Heart right ventricle (tissue), 16 donors: Measurements from ENCODE around the gene KDM8. TPM values are rescaled to one million over a fixed set of nuclear protein-coding genes. Genes with fewer than 3 reads are reported as not detected.

ENCODE experiments used
- ATAC-seq, 8 donors: fragments of 200-7000 bp; cut with Tn5 transposase; one replicate each; pipeline ENCODE4 v1.9.1; 2020; ENCODE audit warnings: mild to moderate bottlenecking in 8 of 8, moderate library complexity in 8 of 8, moderate number of reproducible peaks in 1 of 8
- DNase-seq, 2 donors: peaks; one replicate each; pipeline ENCODE4 v3.0.0-alpha.2; 2020
- H3K27ac ChIP-seq, 10 donors: fragments of 200-600 bp; sonication (generic) in 2 of 10; one replicate each; pipeline versions ENCODE4 v1.5.0 to v1.8.0; 2020 to 2022; ENCODE audit warnings: mild to moderate bottlenecking in 3 of 10
- H3K27me3 ChIP-seq, 7 donors: fragments of 200-600 bp; one replicate each; pipeline ENCODE4 v1.8.0; 2021 to 2022; ENCODE audit warnings: mild to moderate bottlenecking in 2 of 7
- H3K36me3 ChIP-seq, 9 donors: fragments of 200-600 bp; sonication (generic) in 1 of 9; one replicate each; pipeline versions ENCODE4 v1.5.0 to v1.8.0; 2020 to 2022; ENCODE audit warnings: mild to moderate bottlenecking in 2 of 9
- H3K4me1 ChIP-seq, 9 donors: fragments of 200-600 bp; sonication (generic) in 1 of 9; one replicate each; pipeline versions ENCODE4 v1.5.0 to v1.8.0; 2020 to 2022; ENCODE audit warnings: mild to moderate bottlenecking in 4 of 9
- H3K4me3 ChIP-seq, 10 donors: fragments of 200-600 bp; sonication (generic) in 2 of 10; one replicate each; pipeline versions ENCODE4 v1.5.0 to v1.8.0; 2020 to 2022; ENCODE audit warnings: mild to moderate bottlenecking in 7 of 10, moderate library complexity in 2 of 10
- H3K9me3 ChIP-seq, 11 donors: fragments of 200-600 bp in 10 of 11; sonication (generic) in 2 of 11; one replicate each; pipeline versions ENCODE4 v1.5.0 to v1.8.0; 2013 to 2022; ENCODE audit warnings: mild to moderate bottlenecking in 2 of 11, control low read depth in 1 of 11, moderate library complexity in 1 of 11
- CTCF ChIP-seq, 9 donors: fragments of 200-600 bp; sonication (generic) in 2 of 9; IDR thresholded peaks; one replicate each; pipeline versions ENCODE4 v1.5.0 to v1.8.0; 2021 to 2022; ENCODE audit warnings: antibody characterized with exemption in 9 of 9, mild to moderate bottlenecking in 5 of 9, moderate library complexity in 1 of 9
- WGBS, 2 donors: extraction: QIAGEN DNeasy Blood & Tissue Kit; methylation state at CpG; one replicate each; pipeline ENCODE4 v1.1.7; 2013; ENCODE audit warnings: inconsistent platforms in 1 of 2; 5-methylcytosine and 5-hydroxymethylcytosine counted together
- intact Hi-C, 10 donors: fragments of 100-400 bp; cut with DNase I; formaldehyde crosslinking; loops; one replicate each; pipeline versions ENCODE4 v1.11.1 to v1.14.2; 2022
- polyA plus RNA-seq, 2 donors: library from polyadenylated mRNA; stranded (reverse); fragments of 200-250 nt; gene quantifications; one replicate each; pipeline ENCODE4 v1.2.3, GENCODE V29; 2013
- total RNA-seq, 10 donors: library from RNA; stranded (reverse); fragmentation: NEBNext Ultra II Directional in 3 of 10; extraction: Animal tissue kit (Norgen Biotek cat#: 25700) in 3 of 10; gene quantifications; one replicate each; pipeline versions ENCODE4 v1.2.1 to v1.2.4, GENCODE V29; 2021 to 2023
- donor health status: Arrhythmogenic right ventricular cardiomyopathy.
- donor health status: ischemic (EF 13 %, LVEDD 7.1; RV severe dilation, severe dysfunction).
- donor health status: healthy with polysubstance abuse.
- donor health status: DM: no; HTN: yes; CAD: no.
- donor health status: DM: no; HTN: no; CAD: no.
- donor health status: ischemic (EF 25% LVEDD 6.9; RV normal size, moderate dysfunction).
- donor health status: ischemic (EF 25% LVEDD 5.7; RV mildly dilated, moderate dysfunction).
- donor health status: healthy.
- donor health status: DM: yes; HTN: yes; CAD: no.
- donor health status: Ischemic cardiomyopathy.
- donor health status: ischemic (EF 35%, LVEDD 5.7; RV mildly dilated, moderate dysfunction).
- donor health status: nonischemic (EF 11% LVEDD 7.7; RV severe dilation, severe dysfunction).
- donor health status: DM: yes; HTN: yes; CAD: no.
- donor health status: PGD.
- donor health status: ischemic (EF 29% LVEDD 5.4; RV normal size, mild dysfunction).
- donor health status: nonischemic (EF 23%, LVEDD 6.1; RV moderate dilation, normal function).

KDM8 gene
- total and polyA plus RNA-seq, 12 donors: 1.5 to 5.8 (median 3.3) TPM

GRCh38 chr16:27242398-27242797, 39.1 kb downstream of the KDM8 start:
- H3K27ac ChIP-seq: peak overlapping the region in 9 of 10 donors; percentile 24 to 84 (median 68)
- DNase-seq (no peak), ATAC-seq (no peak)
- intact Hi-C loops: loop anchor here in 1 of 10 donors (10.0 kb wide), 1 partner anchor 72 kb away; the partner anchor contains the start of gene IL4R
- no peak for TF ChIP-seq CTCF (IDR thresholded peaks at IDR 0.05)
- H3K4me3 ChIP-seq: peak overlapping the region in 4 of 10 donors; percentile 4 to 31 (median 28)
- peaks cover 13 to 84% (median 63%) of the 10 kb centered on the region in 9 donors for H3K4me1 ChIP-seq
- 75 to 87% methylated on average over 2 of the region's 2 CpGs for WGBS, 2 donors
- H3K36me3 ChIP-seq: no peaks in the 10 kb centered on the region
- H3K27me3 ChIP-seq: no peaks in the 10 kb centered on the region
- no peaks in the 10 kb centered on the region for H3K9me3 ChIP-seq

DNA sequence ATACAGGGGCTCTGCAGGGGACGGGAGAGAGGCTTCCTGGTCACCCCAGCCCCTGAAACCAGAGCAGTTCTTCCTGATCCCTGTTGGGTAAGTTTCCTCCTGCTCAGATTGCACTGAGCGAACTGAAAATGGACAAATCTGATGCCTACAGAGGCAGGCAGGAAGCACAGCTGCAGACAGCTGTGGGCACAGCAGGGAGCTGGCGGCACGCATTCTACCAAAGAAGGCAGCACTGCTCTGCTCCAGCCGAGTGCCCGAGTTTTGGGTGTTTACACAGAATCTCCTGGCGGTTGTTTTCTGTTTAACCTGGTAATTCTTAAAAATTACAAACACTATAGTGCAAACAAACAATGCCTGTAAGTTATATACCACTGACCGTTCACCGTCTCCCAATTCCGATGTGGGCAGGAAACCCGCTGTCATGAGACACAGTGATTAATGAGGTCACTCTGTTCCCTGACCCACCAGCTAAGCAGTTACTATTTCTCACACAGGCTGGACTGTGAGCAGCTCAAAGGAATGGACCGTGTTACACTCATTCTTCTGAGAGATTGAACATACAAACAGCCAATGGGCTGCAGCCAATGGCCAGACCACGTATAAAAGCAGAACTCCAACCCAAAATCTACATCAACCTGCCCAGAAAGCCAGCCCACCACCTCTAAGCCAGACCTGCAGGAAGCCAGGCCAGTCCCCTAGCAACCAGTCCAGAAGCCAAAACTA, 39.7 kb downstream of the KDM8 start:
- intact Hi-C loops: loop anchor here in 1 of 10 donors (10.0 kb wide), 1 partner anchor 72 kb away; the partner anchor contains the start of gene IL4R
- Histone ChIP-seq H3K4me1 (peaks cover 13 to 80% (median 60%) of the 10 kb centered on the region in 9 donors), H3K9me3 (no peaks in the 10 kb centered on the region), H3K27ac (peak overlapping the region in 9 of 10 donors; percentile 24 to 84 (median 68)), H3K36me3 (no peaks in the 10 kb centered on the region), H3K27me3 (no peaks in the 10 kb centered on the region), H3K4me3 (peak overlapping the region in 6 of 10 donors; percentile 4 to 31 (median 27))
- peak; percentile 50 to 80 (median 72) for ATAC-seq
- TF ChIP-seq CTCF (IDR thresholded peaks at IDR 0.05): no peak
- WGBS, 2 donors: 45 to 57% methylated on average over 13 of the region's 13 CpGs
- DNase-seq: no peak

DNA sequence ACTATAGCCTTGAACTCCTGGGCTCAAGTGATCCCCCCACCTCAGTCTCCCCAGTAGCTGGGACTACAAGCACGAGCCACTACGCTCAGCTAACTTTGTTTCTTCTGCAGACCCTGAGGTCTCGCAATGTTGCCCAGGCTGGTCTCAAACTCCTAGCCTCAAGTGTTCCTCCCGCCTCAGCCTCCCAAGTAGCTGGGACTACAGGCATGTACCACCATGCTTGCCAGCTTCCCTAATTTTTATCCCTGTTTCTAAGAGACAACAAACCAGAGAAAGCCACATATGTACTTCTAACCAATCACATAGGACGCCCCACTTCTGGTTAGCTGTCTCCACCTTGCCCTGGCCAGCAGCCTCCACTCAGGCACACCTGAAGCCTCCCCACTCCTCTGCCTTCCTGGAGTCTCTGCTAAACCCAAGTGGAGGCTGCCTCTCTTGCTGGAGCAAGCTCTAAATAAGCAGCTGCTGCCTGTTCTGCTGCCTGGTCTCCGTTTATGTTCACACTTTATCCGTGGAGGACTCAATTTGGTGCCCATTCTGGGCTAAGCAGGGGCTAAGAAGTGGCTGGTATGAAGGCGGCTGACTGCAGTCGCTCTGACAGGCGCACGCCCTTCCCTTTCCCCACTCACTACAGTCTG, 40.5 kb downstream of the KDM8 start:
- peak overlapping the region in 1 of 10 donors; percentile 27 for H3K4me3 ChIP-seq

More for the DNA sequence above, 40.5 kb downstream of the KDM8 start:
- intact Hi-C loops: loop anchor here in 1 of 10 donors (10.0 kb wide), 1 partner anchor 71 kb away; the partner anchor contains the start of gene IL4R
- no peaks in the 10 kb centered on the region for H3K9me3 ChIP-seq
- H3K36me3 ChIP-seq: no peaks in the 10 kb centered on the region
- H3K27ac ChIP-seq: peak overlapping the region in 8 of 10 donors; percentile 25 to 84 (median 70)
- TF ChIP-seq CTCF (IDR thresholded peaks at IDR 0.05): no peak
- DNase-seq (no peak), ATAC-seq (no peak)
- no peaks in the 10 kb centered on the region for H3K27me3 ChIP-seq
- H3K4me1 ChIP-seq: peaks cover 13 to 73% (median 56%) of the 10 kb centered on the region in 9 donors
- WGBS, 2 donors: 93 to 95% methylated on average over 11 of the region's 11 CpGs
